Skin epidermis (tissue), 12 donors: ENCODE measurements around the gene CCNF.
A peak's percentile ranks its signal among the peaks of the same experiment; 100 is the strongest.

ENCODE experiments used
- H3K27ac ChIP-seq, 21 experiments: fragments of 200-600 bp; sonication (generic) in 11 of 21; one replicate each; pipeline ENCODE4 v1.5.0; 2020; ENCODE audit warnings: mild to moderate bottlenecking in 3 of 21, inconsistent platforms in 2 of 21, moderate library complexity in 2 of 21
- H3K4me3 ChIP-seq, 7 experiments: fragments of 200-600 bp; sonication (generic) in 2 of 7; one replicate each; pipeline ENCODE4 v1.5.0; 2020; ENCODE audit warnings: inconsistent platforms in 2 of 7, mild to moderate bottlenecking in 2 of 7, moderate library complexity in 1 of 7

Gene CCNF

GRCh38 chr16:2452650-2453049, 23.4 kb downstream of the CCNF start:
- H3K4me3 ChIP-seq: no peak overlapping the region
- H3K27ac ChIP-seq: no peak overlapping the region

- H3K4me3 ChIP-seq: no peak overlapping the region
- H3K27ac ChIP-seq: no peak overlapping the region
These were observed 26.0 kb downstream of the CCNF start for GRCh38 chr16:2455081-2455845.

GRCh38 chr16:2456551-2457153, 27.4 kb downstream of the CCNF start:
- Histone ChIP-seq H3K4me3 (no peak overlapping the region), H3K27ac (no peak overlapping the region)

- H3K4me3 ChIP-seq: no peak overlapping the region
- H3K27ac ChIP-seq: no peak overlapping the region
These were observed 28.0 kb downstream of the CCNF start for GRCh38 chr16:2457267-2457666.

GRCh38 chr16:2457946-2458345, 28.7 kb downstream of the CCNF start:
- H3K27ac ChIP-seq: no peak overlapping the region
- no peak overlapping the region for H3K4me3 ChIP-seq

GRCh38 chr16:2458887-2459646, 29.8 kb downstream of the CCNF start:
- Histone ChIP-seq H3K27ac (peak overlapping the region in 14 of 21 experiments; percentile 24 to 70 (median 54)), H3K4me3 (peak overlapping the region; percentile 45 to 63 (median 50))

GRCh38 chr16:2459647-2460390, 30.6 kb downstream of the CCNF start, which contains the start of gene TEDC2:
TSS of gene TEDC2 (plus strand) at chr16:2460109. CDS start at chr16:2460145, 36 bp downstream.
- Histone ChIP-seq H3K27ac (peak within 1 kb of the TSS in 14 of 21 experiments; percentile 24 to 70 (median 54)), H3K4me3 (peak within 1 kb of the TSS; percentile 45 to 63 (median 50))

GRCh38 chr16:2460391-2460713, 31.1 kb downstream of the CCNF start:
- Histone ChIP-seq H3K27ac (peak overlapping the region in 1 of 21 experiments; percentile 60), H3K4me3 (peak overlapping the region; percentile 45 to 63 (median 50))

GRCh38 chr16:2460916-2461315, 31.7 kb downstream of the CCNF start:
- Histone ChIP-seq H3K4me3 (no peak overlapping the region), H3K27ac (no peak overlapping the region)

- no peak overlapping the region for H3K27ac ChIP-seq
- no peak overlapping the region for H3K4me3 ChIP-seq
These were observed 33.0 kb downstream of the CCNF start for GRCh38 chr16:2462031-2462866.

GRCh38 chr16:2464333-2464732, 35.1 kb downstream of the CCNF start:
- H3K27ac ChIP-seq: no peak overlapping the region
- H3K4me3 ChIP-seq: no peak overlapping the region

- Histone ChIP-seq H3K4me3 (no peak overlapping the region), H3K27ac (no peak overlapping the region)
These were observed 36.6 kb downstream of the CCNF start for GRCh38 chr16:2465653-2466415.

- Histone ChIP-seq H3K4me3 (peak overlapping the region in 2 of 7 experiments; percentile 39 to 51), H3K27ac (peak overlapping the region in 5 of 21 experiments; percentile 35 to 82 (median 70))
These were observed 37.6 kb downstream of the CCNF start for GRCh38 chr16:2466667-2467527.

- Histone ChIP-seq H3K4me3 (peak overlapping the region; percentile 19 to 52 (median 38)), H3K27ac (peak overlapping the region in 16 of 21 experiments; percentile 13 to 86 (median 62))
These were observed 38.4 kb downstream of the CCNF start for GRCh38 chr16:2467528-2468232.

- H3K27ac ChIP-seq: peak overlapping the region in 16 of 21 experiments; percentile 13 to 86 (median 62)
- H3K4me3 ChIP-seq: peak overlapping the region; percentile 19 to 52 (median 38)
These were observed 39.0 kb downstream of the CCNF start for GRCh38 chr16:2468233-2468724.

GRCh38 chr16:2468725-2469398, 39.6 kb downstream of the CCNF start:
- Histone ChIP-seq H3K27ac (peak overlapping the region in 2 of 21 experiments; percentile 10 to 35), H3K4me3 (peak overlapping the region in 4 of 7 experiments; percentile 25 to 52 (median 38))
